Psoas muscle (tissue), 8 donors: ENCODE measurements around the gene KIAA0753. TPM values are rescaled to one million over a fixed set of nuclear protein-coding genes. Genes with fewer than 3 reads are reported as not detected.

ENCODE experiments used
- ATAC-seq, 4 donors: fragments of 200-7000 bp; cut with Tn5 transposase; one replicate each; pipeline ENCODE4 v1.9.1; 2020; ENCODE audit warnings: moderate library complexity in 3 of 4, mild to moderate bottlenecking in 2 of 4
- DNase-seq, 2 donors: peaks; one replicate each; pipeline ENCODE4 v3.0.0-alpha.2; 2020
- H3K27ac ChIP-seq: fragments of 200-600 bp; one replicate; pipeline ENCODE4 v1.8.0; 2022
- H3K27me3 ChIP-seq, 3 donors: fragments of 200-600 bp in 1 of 3; one replicate each; pipeline versions ENCODE4 v1.6.1 to v1.8.0; 2013 to 2022; ENCODE audit warnings: low read length in 2 of 3, mild to moderate bottlenecking in 2 of 3, moderate library complexity in 1 of 3; ENCODE audit not compliant: insufficient read depth in 3 of 3
- H3K36me3 ChIP-seq, 2 donors: fragments of 200-600 bp in 1 of 2; one replicate each; pipeline versions ENCODE4 v1.6.1 to v1.8.0; 2013 to 2022; ENCODE audit warnings: low read depth in 1 of 2, mild to moderate bottlenecking in 1 of 2, moderate library complexity in 1 of 2; ENCODE audit not compliant: insufficient read depth in 1 of 2
- H3K4me1 ChIP-seq: fragments of 200-600 bp; one replicate; pipeline ENCODE4 v1.8.0; 2022
- H3K4me3 ChIP-seq: fragments of 200-600 bp; one replicate; pipeline ENCODE4 v1.8.0; 2022; ENCODE audit warnings: mild to moderate bottlenecking
- H3K9me3 ChIP-seq: fragments of 200-600 bp; one replicate; pipeline ENCODE4 v1.8.0; 2022
- CTCF ChIP-seq: fragments of 200-600 bp; IDR thresholded peaks from one replicate; pipeline ENCODE4 v1.8.0; 2022; ENCODE audit warnings: antibody characterized with exemption
- WGBS, 3 donors: extraction: QIAGEN DNeasy Blood & Tissue Kit; methylation state at CpG; one replicate each; pipeline versions ENCODE4 v1.1.6 to v1.1.7; 2013; 5-methylcytosine and 5-hydroxymethylcytosine counted together
- intact Hi-C, 2 donors: fragments of 100-400 bp; cut with DNase I; formaldehyde crosslinking; loops; one replicate each; pipeline versions ENCODE4 v1.11.0 to v1.14.2; 2022
- polyA plus RNA-seq, 3 donors: library from polyadenylated mRNA; stranded (reverse); fragments of 200-250 nt; gene quantifications; one replicate each; pipeline ENCODE4 v1.2.3, GENCODE V29; 2013
- total RNA-seq, 4 donors: library from RNA; stranded (reverse); fragmentation: NEBNext Ultra II Directional in 2 of 4; extraction: Animal tissue kit (Norgen Biotek cat#: 25700) in 2 of 4; gene quantifications; one replicate each; pipeline versions ENCODE4 v1.2.1 to v1.2.4, GENCODE V29; 2021 to 2023
- donor health status: healthy with polysubstance abuse.
- donor health status: DM: no; HTN: no; CAD: no; lungs with moderate emphysema.
- donor health status: Bipolar disorder and iron deficiency.
- donor health status: healthy.
- donor health status: DM: yes; HTN: yes; CAD: no.
- donor health status: DM: no; HTN: no; CAD: no.
- donor health status: DM: no; HTN: no; CAD: no.
- donor health status: DM: yes; HTN: yes; CAD: no.

KIAA0753 gene
- total and polyA plus RNA-seq, 7 donors = 2.4 to 4.7 (median 3.0) TPM

- no peak overlapping the region for H3K4me3 ChIP-seq
- H3K4me1 ChIP-seq = no peaks in the 10 kb centered on the region
- ATAC-seq (no peak), DNase-seq (no peak)
- no peaks in the 10 kb centered on the region for H3K9me3 ChIP-seq
- 52 to 66% (median 55%) methylated on average over 11 of the region's 11 CpGs for WGBS, 3 donors
- peaks cover 0 to 37% (median 9%) of the 10 kb centered on the region in 3 donors for H3K27me3 ChIP-seq
- no peak overlapping the region for H3K27ac ChIP-seq
- H3K36me3 ChIP-seq = no peaks in the 10 kb centered on the region
- no peak for TF ChIP-seq CTCF
- intact Hi-C loops = no loop called here
Observed at GRCh38 chr17:6551869-6552531, 88.5 kb downstream of the KIAA0753 start.

- intact Hi-C loops = no loop called here
- ATAC-seq (no peak), DNase-seq (no peak)
- no peaks in the 10 kb centered on the region for H3K9me3 ChIP-seq
- no peaks in the 10 kb centered on the region for H3K36me3 ChIP-seq
- H3K4me1 ChIP-seq = no peaks in the 10 kb centered on the region
- 56 to 60% (median 57%) methylated on average over 5 of the region's 5 CpGs for WGBS, 3 donors
- H3K4me3 ChIP-seq = no peak overlapping the region
- TF ChIP-seq CTCF = no peak
- no peak overlapping the region for H3K27ac ChIP-seq
- peaks cover 0 to 33% (median 5%) of the 10 kb centered on the region in 3 donors for H3K27me3 ChIP-seq
Observed at GRCh38 chr17:6551356-6551755, 89.2 kb downstream of the KIAA0753 start.

- no peak overlapping the region for H3K4me3 ChIP-seq
- DNase-seq (peak in 1 of 2 donors; percentile 12), ATAC-seq (no peak)
- H3K36me3 ChIP-seq = no peaks in the 10 kb centered on the region
- TF ChIP-seq CTCF = no peak
- H3K27me3 ChIP-seq = peaks cover 0 to 15% (median 1%) of the 10 kb centered on the region in 3 donors
- H3K4me1 ChIP-seq = no peaks in the 10 kb centered on the region
- 50 to 68% (median 68%) methylated on average over 9 of the region's 9 CpGs for WGBS, 3 donors
- H3K27ac ChIP-seq = no peak overlapping the region
- no peaks in the 10 kb centered on the region for H3K9me3 ChIP-seq
- intact Hi-C loops = no loop called here
Observed at GRCh38 chr17:6549384-6550036, 91.0 kb downstream of the KIAA0753 start.

DNA sequence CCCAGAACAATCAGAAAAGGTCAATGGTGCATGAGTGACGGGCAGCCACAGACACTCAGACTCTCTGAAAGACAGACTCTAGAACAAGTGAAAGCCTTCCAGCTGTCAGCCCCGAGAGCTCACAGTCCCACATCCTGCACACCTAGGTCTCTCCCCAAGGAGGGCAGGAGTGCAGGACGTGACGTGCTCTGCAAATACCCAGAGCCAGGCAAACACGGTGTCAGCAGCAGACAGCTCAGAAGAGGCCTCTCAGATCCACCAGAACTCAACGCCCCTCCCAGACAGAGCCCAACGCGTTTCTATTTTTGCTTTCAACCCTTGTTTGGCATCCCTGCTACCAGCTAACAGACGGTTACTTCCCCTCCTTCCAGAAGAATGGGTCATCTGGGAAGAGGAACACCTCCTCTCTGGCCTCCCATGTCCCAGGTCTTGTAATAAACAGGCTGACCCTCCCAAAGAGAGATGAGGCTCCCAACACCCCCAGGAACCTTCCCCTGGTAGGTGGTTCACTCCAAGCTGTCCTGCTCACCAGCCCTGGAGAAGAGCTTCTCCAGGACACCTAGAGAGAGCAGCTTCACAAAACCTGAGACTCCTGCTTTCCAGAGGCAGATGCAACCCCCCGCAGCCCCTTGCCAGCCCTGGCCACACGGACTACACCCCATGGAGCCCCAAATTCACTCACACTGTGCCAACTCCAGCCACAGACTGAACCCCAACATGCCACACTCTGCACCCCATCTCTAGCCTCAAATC lies 91.8 kb downstream of the KIAA0753 start:
- Histone ChIP-seq H3K4me1 (no peaks in the 10 kb centered on the region), H3K36me3 (no peaks in the 10 kb centered on the region), H3K27me3 (peaks cover 0 to 9% (median 1%) of the 10 kb centered on the region in 3 donors), H3K27ac (no peak overlapping the region), H3K4me3 (no peak overlapping the region), H3K9me3 (no peaks in the 10 kb centered on the region)
- ATAC-seq (no peak), DNase-seq (peak in 1 of 2 donors; percentile 36)
- WGBS, 3 donors = 28 to 38% (median 36%) methylated on average over 11 of the region's 11 CpGs
- intact Hi-C loops = no loop called here
- TF ChIP-seq CTCF = no peak
